ENCODE measurements around the gene TOX2.

The TOX2 gene

DNA sequence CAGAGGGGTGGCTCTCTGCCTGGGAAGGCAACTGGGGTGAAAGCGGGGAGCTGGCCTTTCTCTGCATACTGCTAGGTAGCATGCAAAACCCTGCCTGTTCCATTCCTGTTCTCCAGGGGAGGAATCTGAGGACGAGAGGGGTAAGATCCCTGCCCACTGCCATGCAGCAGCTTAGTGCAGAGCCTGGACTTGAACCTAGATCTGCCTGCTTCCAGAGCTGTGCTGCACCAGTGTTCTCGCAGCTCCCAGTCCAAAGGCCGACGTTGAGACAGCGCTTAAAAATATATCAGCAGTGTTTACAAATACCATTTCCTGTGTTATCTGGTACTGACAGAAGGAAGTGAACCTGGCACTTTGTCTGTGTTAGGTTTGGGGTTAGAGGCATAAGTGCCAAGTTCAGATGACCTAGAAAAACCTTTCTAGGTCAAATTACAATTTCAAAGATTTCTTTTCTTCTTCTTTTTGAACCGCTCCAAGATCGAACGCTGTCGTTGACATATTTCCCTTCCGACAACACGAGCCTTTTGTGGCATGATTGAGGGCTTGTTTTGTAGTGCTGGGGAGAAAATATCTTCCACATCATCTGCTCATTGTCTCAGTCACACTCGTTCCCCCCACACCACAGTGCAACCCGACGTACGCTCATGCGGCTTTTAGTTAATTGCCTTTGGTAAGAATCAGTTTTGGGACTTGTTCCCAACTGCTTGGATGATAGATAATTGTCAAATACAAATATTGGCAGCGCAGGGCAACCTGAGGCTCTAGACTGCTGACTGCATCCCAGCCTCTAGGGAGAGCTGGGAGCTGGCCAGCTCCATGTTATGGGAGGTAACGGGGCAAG lies 44.6 kb downstream of the TOX2 start:
- no peak for ATAC-seq

- ATAC-seq = no peak
These were observed 45.2 kb downstream of the TOX2 start for GRCh38 chr20:43959920-43960227.

DNA sequence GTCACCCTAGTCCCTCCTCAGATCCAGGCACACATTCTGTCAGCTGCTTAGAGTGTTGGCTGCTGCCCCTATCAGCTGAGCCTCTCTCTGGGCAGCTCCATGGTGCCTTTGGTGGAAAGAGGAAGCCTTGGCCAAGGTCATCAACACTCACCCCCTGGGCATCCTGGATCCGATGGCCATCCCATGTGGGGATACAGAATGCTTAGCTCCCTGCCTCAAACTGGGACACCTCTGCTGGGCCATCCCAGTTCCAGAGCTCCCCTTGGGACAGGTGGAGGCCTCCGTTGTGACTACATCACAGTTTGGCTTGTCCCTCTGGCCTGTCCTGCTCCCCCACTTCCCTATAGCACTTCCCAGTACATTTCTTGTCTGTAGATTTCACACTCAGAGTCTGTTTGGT lies 45.6 kb downstream of the TOX2 start:
- no peak for ATAC-seq

GRCh38 chr20:43961116-43961515 lies 46.5 kb downstream of the TOX2 start:
- ATAC-seq = no peak

DNA sequence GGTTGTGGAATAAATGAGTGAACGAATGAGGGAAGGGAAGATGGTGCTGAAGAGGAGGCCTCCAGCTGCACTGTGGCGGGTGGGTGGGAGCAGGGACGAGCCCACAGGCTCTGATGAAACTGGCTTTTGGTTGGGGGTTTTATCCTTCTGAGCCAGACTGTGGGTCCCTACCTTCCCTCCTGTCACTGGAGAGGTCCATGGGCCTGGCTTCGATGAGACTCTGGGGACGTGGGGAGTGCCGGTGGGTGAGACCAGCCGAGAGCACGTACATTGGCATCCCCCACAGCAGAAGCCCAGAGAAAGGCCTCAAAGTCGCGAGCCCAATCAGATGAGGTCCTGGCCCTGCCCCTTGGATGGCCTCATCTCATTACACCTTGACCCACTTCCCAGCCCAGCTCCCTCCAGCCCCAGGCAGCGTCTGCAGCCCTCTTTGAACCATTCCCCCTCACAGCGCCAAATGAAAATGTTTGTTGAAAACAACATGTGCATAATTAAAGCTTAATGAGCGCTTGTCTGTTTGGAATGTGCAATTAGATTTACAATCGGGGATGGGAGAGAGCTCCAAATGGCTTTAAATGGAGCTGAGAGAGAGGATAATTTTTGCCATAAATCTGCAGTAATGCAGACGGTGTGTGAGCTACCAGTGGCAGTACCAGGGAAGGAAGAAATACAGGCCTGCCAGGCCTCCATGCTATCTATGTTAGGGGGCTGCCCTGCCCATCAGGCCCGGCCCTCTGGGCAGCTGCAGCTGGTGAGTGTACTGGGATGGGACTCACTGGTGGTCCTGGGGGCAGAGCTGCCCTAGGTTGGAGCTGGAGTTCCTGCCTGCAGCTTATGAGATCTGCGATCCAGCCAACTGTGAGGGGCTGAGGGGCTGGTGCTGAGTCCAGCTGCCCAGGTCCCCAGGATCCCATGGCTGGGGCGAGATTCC lies 47.2 kb downstream of the TOX2 start:
- ATAC-seq = no peak

- no peak for ATAC-seq
These were observed 47.9 kb downstream of the TOX2 start for GRCh38 chr20:43962530-43962929.

- ATAC-seq = no peak
These were observed 48.6 kb downstream of the TOX2 start for GRCh38 chr20:43963233-43963632.

DNA sequence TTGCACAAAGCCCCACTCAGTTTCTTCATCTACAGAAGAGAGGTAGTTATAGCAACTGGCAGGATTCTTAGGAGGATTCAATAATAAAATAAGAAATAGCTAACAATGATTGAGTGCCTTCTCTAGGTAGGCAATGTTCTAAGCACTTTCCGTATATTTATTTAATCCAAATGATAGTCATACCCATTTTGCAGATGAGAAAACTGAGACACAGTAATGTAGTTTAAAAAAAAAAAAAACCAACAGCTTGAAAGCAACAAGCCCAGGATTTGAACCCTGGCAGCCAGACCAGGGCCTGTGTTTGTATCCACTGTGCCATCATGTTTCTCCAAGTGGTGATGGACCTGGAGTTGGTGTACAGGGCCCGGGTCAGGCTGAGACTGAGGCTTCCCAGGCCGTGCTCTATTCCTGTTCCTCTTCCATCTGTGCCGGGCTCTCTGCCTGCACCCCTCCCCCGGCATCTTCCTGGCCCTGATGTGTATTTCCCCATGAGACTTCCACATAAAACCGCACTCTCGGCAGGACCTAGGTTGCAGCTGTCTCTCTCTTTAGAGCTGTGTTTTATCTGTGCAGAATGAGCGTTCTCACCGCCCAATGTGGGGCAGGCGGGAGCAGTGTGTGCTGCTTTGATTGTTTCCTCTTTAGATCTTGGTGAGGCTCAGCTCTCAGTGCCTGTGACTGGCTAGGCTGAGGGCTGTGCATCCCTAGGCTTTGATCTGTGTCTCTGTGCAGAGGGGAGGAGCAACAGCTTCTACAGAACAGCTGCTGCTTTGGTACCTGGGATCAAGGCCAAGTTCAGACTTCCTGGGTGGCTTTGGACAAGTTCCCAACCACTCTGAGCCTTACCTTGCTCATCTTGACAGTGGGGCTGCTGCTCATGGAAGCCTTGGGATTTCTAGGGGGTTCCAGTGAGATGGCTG lies 49.5 kb downstream of the TOX2 start:
- peak; percentile 73 to 77 for ATAC-seq

DNA sequence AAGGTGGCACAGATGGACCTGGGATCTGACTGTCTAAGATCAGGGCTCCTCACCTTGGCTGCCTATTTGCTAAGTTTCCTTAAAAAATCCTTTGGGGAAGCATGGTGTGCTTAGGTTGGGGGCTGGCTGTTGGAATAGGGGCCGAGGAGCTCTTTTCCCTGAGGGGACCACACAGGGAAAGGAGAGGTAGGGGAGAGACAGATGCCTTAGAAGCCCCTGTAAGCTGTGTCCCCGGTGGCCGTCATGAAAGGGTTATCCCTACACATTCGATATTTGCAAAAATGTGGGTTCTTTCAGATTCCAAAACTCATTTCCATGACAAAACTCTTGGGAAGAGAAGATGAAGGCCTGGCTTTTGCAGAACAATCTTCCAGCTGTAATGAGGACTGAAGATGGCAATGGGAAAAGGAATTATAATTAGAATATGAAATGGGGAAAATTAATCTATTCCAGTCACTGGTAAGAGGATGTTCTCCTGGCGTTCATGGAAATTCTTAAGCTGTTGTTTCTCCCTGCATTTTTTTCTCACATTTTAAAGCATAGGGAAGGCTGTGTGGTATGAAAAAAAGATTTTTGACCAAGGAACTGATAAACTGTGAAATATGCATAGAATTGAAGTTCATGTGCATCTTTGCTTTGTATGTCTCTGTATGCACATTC lies 53.8 kb downstream of the TOX2 start:
- no peak for ATAC-seq

GRCh38 chr20:43969028-43969447 lies 54.4 kb downstream of the TOX2 start:
- ATAC-seq = no peak

DNA sequence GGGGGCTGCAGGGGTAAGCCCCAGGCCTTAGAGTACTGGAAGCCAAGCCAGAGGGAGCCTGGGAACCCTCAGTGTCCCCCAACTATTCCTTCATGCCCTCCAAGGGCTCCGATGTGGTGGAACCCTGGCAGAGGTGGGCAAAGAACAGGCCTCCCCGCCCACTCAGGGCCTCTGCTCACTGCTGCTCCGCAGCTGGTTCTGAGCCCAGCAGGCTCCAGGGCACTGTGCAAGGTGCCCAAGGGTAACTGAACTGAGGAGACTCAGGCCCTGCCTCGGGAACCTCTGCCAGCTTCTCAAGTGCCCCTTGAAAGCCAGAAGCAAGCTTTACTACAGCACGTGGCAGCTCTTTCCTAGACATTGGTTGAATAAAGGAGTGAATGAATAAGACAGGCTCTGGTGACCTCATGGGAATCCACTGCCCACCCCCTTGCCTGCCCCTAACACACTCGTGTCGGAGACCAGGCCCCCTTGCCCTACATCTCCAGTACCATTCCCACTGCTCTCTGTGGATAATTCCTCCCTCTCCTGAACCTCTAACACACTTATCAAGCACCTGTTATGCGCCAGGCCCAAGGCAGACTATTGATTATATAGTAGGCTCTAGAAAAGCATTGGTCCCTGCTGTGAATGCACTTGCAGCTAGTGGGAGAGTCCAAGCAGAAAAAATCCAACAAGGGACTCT lies 55.0 kb downstream of the TOX2 start:
- no peak for ATAC-seq

- no peak for ATAC-seq
These were observed 56.6 kb downstream of the TOX2 start for GRCh38 chr20:43971267-43971666.

- ATAC-seq = no peak
These were observed 57.4 kb downstream of the TOX2 start for GRCh38 chr20:43972051-43972450.

GRCh38 chr20:43972692-43973091 lies 58.0 kb downstream of the TOX2 start:
- ATAC-seq = no peak

- ATAC-seq = no peak
These were observed 58.6 kb downstream of the TOX2 start for GRCh38 chr20:43973231-43973630.

DNA sequence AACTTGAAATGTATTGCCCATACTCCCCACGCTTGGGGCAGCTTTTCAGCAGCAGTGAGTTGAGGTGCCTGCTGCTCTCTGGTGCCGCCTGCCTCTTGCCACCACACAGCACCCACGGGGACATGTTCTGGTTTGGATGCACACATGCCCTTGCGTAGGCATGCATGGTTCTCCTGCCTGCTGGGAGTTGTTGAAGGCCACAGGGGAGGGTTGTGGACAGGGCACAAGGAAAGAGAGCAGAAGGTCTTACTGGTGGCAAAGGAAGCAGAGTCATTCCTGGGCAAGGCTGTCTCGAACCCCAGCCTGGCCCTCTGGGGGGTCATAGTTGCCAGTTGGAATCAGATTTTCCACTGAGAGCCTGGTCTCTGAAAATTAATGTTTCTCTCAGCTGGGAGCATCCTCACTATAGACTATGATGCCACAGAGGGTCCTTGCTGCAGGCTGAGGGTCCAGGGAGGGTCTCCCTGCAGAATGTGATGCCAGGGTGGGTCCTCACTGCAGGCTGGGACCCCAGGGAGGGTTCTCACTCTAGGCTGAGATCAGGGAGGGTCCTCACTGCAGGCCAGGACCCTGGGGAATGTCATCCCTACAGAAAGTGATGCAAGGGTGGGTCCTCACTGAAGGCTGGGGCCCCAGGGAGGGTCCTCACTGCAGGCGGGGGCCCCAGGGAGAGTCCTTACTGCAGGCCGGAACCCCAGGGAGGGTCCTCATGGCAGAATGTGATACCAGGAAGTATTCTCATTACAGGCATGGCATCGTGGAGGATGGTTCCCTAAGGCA lies 59.2 kb downstream of the TOX2 start:
- no peak for ATAC-seq

- no peak for ATAC-seq
These were observed 60.0 kb downstream of the TOX2 start for GRCh38 chr20:43974695-43975094.

GRCh38 chr20:43975096-43975768 lies 60.6 kb downstream of the TOX2 start:
- peak; percentile 77 to 89 for ATAC-seq

- no peak for ATAC-seq
These were observed 61.9 kb downstream of the TOX2 start for GRCh38 chr20:43976547-43976946.

DNA sequence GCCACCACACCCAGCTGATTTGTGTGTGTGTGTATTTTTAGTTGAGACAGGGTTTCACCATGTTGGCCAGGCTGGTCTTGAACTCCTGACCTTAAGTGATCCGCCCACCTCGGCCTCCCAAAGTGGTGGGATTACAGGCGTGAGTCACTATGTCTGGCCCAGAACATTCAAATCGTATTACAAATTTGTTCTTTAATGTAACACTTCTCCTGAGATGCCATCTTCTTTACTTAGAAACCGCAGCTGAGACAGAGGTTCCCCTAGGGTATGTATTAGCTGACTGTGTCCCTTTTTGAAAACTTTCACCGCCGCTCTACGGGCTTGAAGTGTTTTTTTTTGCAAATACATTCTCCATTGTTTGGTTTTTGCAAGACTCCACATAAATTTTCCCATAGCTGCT lies 62.6 kb downstream of the TOX2 start:
- ATAC-seq = no peak

Measured in activated CD4-positive, CD25-positive, alpha-beta regulatory T cell treated with anti-CD3 and anti-CD28 coated beads, Interleukin-2, amount 50 U/mL, for 24 hours (primary cell).